Neural progenitor cell (in vitro differentiated cells): ENCODE data around the gene HCAR3. TPM values are rescaled to one million over a fixed set of nuclear protein-coding genes. Genes with fewer than 3 reads are reported as not detected.
"Not testable (repeated sequence)": the region's sequence is repeated elsewhere in the genome, so short reads cannot be mapped to it uniquely, and the experiment has no call there.

Source experiments
- DNase-seq: peaks from one replicate; pipeline ENCODE4 v3.0.0-alpha.2; 2016; ENCODE audit warnings: low spot score
- H2AFZ ChIP-seq: fragments of 200-600 bp; sonication (generic); replicated peaks from 2 replicates; pipeline ENCODE4 v1.6.1; 2016; ENCODE audit warnings: antibody characterized with exemption
- H3F3A ChIP-seq: fragments of 200-600 bp; sonication (generic); 2 replicates; pipeline ENCODE4 v1.6.1; 2016; ENCODE audit warnings: antibody characterized with exemption, low read depth
- H3K27ac ChIP-seq: fragments of 200-600 bp; sonication (generic); 2 replicates; pipeline ENCODE4 v1.5.1; 2016; ENCODE audit warnings: mild to moderate bottlenecking
- H3K27me3 ChIP-seq: fragments of 200-600 bp; sonication (generic); 2 replicates; pipeline ENCODE4 v1.6.1; 2016; ENCODE audit warnings: mild to moderate bottlenecking, moderate library complexity
- H3K36me3 ChIP-seq: fragments of 200-600 bp; sonication (generic); 2 replicates; pipeline ENCODE4 v1.5.1; 2016
- H3K4me1 ChIP-seq: fragments of 200-600 bp; sonication (generic); 2 replicates; pipeline ENCODE4 v1.6.1; 2016; ENCODE audit warnings: mixed run types
- H3K4me2 ChIP-seq: fragments of 200-600 bp; sonication (generic); 2 replicates; pipeline ENCODE4 v1.6.1; 2016
- H3K4me3 ChIP-seq: fragments of 200-600 bp; sonication (generic); 2 replicates; pipeline ENCODE4 v1.5.1; 2016
- H3K79me2 ChIP-seq: fragments of 200-600 bp; sonication (generic); 2 replicates; pipeline ENCODE4 v1.6.1; 2016; ENCODE audit warnings: low read depth
- H3K9ac ChIP-seq: fragments of 200-600 bp; sonication (generic); 2 replicates; pipeline ENCODE4 v1.6.1; 2016
- H3K9me3 ChIP-seq: fragments of 200-600 bp; sonication (generic); 2 replicates; pipeline ENCODE4 v1.5.1; 2016; ENCODE audit warnings: low read depth
- H4K20me1 ChIP-seq: fragments of 200-600 bp; sonication (generic); 2 replicates; pipeline ENCODE4 v1.6.1; 2016; ENCODE audit warnings: low read depth
- H3K27ac Mint-ChIP-seq: 3 replicates; pipeline ENCODE4 v1.8.0; 2021; ENCODE audit warnings: mixed read lengths
- H3K27me3 Mint-ChIP-seq: 2 replicates; pipeline ENCODE4 v1.8.0; 2022; ENCODE audit warnings: low read depth, mild to moderate bottlenecking, inconsistent platforms, moderate library complexity, mixed read lengths; ENCODE audit not compliant: insufficient read depth
- H3K36me3 Mint-ChIP-seq: 3 replicates; pipeline ENCODE4 v1.8.0; 2021; ENCODE audit warnings: mixed read lengths
- H3K4me1 Mint-ChIP-seq: 3 replicates; pipeline ENCODE4 v1.8.0; 2021; ENCODE audit warnings: mixed read lengths
- H3K4me3 Mint-ChIP-seq: 3 replicates; pipeline ENCODE4 v1.8.0; 2021; ENCODE audit warnings: mild to moderate bottlenecking, moderate library complexity, mixed read lengths
- H3K9me3 Mint-ChIP-seq: 3 replicates; pipeline ENCODE4 v1.8.0; 2020; ENCODE audit warnings: mixed read lengths
- total RNA-seq: library from RNA; depleted of rRNA; stranded (reverse); fragments of >200 nt; gene quantifications from 2 replicates; pipeline ENCODE4 v1.2.3, GENCODE V29; 2015; ENCODE audit warnings: low replicate concordance

Gene HCAR3
- total RNA-seq, 1 donor from 2014 or later: not detected

DNA sequence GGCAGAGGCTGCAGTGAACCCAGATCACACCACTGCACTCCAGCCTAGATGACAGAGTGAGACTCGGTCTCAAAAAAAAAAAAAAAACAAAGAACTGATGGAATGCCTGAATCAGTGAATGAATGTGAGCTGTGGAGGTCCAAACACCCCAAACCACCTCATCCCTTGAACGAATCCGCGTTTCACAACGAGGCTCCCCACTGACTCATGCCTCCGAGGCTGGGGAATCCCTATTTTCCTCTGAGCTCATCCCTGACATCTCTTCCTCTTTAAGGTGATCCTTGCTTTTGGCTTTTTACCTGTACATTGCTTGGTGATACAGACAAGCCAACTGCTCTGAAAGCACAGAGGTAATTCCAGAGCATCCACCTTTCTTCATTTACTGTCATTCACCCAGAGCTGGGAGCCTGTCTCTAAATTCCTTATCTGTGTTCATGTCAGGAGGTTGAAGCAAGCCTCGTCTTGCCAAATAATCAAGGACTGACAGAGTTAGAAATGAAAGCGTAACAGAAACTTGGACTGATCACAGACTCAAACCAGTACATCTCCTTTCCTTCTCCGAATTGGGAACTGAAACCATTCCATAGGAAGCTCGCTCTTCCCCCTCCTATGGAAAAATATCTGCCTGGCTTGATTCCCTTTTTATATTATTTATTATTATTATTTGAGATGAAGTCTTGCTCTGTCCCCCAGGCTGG is 3.0 kb downstream of the HCAR3 start:
- H3K79me2 ChIP-seq, H3K4me1 Mint-ChIP-seq, H3K4me2 ChIP-seq, H3K9me3 ChIP-seq, H4K20me1 ChIP-seq, H3K4me1 ChIP-seq, DNase-seq, H3K27ac Mint-ChIP-seq, H3K36me3 ChIP-seq, H3K27me3 Mint-ChIP-seq, H3K27ac ChIP-seq, H3K4me3 ChIP-seq, H3K9me3 Mint-ChIP-seq, H3K36me3 Mint-ChIP-seq, H3F3A ChIP-seq, H2AFZ ChIP-seq, H3K27me3 ChIP-seq, H3K9ac ChIP-seq, H3K4me3 Mint-ChIP-seq: not testable (repeated sequence)

DNA sequence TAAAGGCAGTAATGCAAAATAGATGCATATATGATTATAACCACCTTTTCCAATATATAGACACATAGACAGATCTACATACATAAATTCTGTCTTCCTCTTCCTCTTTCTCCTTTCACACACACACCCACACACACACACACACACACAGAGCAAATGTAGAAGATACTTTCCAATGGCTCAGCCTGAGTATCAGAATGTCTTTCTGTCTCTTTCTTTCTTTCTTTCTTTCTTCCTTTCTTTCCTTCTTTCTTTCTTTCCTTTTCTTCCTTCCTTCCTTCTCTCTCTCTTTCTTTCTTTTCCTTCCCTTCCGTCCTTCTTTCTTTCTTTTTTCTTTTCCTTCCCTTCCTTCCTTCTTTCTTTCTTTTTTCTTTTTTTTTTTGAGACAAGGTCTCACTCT is 5.3 kb downstream of the HCAR3 start:
- H3K79me2 ChIP-seq, H3K36me3 ChIP-seq, H2AFZ ChIP-seq, H3K9me3 Mint-ChIP-seq, H3K4me2 ChIP-seq, H4K20me1 ChIP-seq, H3K9me3 ChIP-seq, H3K27ac ChIP-seq, H3K36me3 Mint-ChIP-seq, H3K4me3 Mint-ChIP-seq, H3K4me1 ChIP-seq, H3K4me3 ChIP-seq, H3K27me3 ChIP-seq, H3K27me3 Mint-ChIP-seq, H3K9ac ChIP-seq, H3K4me1 Mint-ChIP-seq, H3K27ac Mint-ChIP-seq, DNase-seq, H3F3A ChIP-seq: not testable (repeated sequence)

DNA sequence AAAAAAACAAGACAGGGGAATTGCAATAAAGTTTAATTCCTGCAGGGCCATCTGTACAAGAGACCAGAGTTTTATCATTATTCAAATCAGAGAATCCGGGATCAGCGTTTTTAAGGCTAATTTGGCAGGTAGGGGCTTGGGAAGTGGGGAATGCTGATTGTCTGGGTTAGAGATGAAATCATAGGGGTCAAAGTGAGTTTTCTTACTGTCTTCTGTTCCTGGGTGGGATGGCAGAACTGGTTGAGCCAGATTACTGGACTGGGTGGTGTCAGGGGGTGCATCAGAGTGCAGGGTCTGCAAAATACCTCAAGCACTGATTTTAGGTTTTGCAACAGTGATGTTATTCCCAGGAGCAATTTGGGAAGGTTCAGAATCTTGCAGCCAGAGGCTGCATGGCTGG is 6.3 kb downstream of the HCAR3 start:
- not testable (repeated sequence) for H3K4me3 Mint-ChIP-seq, H3K4me1 ChIP-seq, H3K79me2 ChIP-seq, H3K27me3 Mint-ChIP-seq, H3K36me3 Mint-ChIP-seq, H3K9ac ChIP-seq, H3K27me3 ChIP-seq, H3K27ac ChIP-seq, H3K9me3 ChIP-seq, H4K20me1 ChIP-seq, H3K4me3 ChIP-seq, H3F3A ChIP-seq, DNase-seq, H3K36me3 ChIP-seq, H2AFZ ChIP-seq, H3K4me2 ChIP-seq, H3K9me3 Mint-ChIP-seq, H3K4me1 Mint-ChIP-seq
- H3K27ac Mint-ChIP-seq: peak overlapping the region; percentile 9

DNA sequence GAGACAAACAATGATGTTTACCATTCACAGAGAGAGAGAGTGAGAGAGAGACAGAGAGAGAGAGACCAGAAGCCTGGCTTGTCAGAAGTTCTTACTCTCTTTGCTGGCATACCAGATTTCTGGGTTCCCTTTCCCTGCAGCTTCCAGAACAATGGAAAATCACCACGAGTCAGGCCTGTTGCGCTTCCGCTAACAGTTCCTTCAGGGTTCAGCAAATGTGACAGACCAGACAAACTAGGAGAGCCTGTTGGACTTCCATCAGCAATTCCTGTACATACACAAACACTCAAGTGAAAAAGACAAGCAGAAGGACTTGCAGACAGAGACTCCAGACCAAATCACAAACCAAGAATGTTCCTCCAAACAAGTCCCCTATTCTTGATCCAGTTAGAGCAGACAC is 7.3 kb downstream of the HCAR3 start:
- H3K36me3 ChIP-seq, H3K27me3 Mint-ChIP-seq, DNase-seq, H3K27ac Mint-ChIP-seq, H3K27ac ChIP-seq, H3F3A ChIP-seq, H3K9me3 ChIP-seq, H3K4me1 ChIP-seq, H3K4me3 ChIP-seq, H3K36me3 Mint-ChIP-seq, H2AFZ ChIP-seq, H3K9me3 Mint-ChIP-seq, H4K20me1 ChIP-seq, H3K9ac ChIP-seq, H3K4me2 ChIP-seq, H3K4me1 Mint-ChIP-seq, H3K79me2 ChIP-seq, H3K4me3 Mint-ChIP-seq, H3K27me3 ChIP-seq: not testable (repeated sequence)

DNA sequence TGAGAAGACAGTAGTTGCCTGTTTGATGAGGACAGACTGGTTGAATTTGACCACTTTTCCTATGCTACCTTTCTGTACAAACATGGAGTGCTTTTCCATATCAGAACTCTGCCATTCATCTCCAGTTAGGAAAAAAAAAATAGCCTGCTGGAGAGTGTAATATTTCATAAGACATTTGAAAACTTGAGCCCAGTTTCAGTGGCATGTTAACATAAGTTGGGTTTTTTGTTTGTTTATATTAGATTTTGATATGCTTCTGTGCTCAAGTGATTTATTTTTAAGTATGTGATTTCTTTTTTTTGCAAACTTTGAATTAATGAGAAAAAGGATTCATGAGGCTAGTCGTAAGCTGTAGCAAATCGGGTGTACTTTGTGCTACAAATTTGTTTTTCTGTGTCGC is 12.8 kb downstream of the HCAR3 start:
- H3K4me3 ChIP-seq, H3K27ac Mint-ChIP-seq, H3K4me3 Mint-ChIP-seq: not testable (repeated sequence)

DNA sequence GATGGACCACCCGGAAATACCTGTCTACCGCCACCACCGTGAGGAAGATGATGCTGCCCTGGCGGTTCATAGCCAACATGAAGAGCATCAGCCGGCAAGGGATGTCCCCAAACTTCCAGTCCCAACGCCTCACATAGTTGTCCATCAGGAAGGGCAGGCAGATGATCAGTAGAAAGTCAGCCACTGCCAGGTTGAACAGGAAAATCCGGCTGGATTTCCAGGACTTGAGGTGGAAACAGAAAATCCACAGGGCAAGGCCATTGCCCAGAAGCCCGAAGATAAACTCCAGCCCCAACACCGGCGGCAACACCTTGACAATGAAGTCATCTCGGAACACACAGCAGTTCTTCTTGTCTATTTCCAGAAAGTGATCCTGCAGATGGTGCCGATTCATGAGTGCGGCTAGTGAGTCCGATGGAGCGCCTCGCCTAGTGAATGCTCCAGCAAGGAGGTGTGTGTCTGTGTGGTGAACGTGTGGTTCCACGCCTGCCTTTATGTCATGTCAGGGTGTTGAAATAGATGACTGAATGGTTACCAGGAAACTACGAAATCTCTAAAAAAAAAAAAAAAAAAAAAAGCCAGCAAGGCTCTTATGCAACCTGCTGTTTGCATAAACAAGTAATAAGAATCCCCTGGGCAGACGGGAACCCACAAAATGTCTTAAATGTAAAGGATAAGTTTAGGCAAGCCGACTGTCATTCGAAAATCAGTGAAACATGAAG is 13.6 kb downstream of the HCAR3 start, which contains the start of gene HCAR2:
Gene HCAR2 (minus strand): TSS at position 468 of the 722 bp plus-strand sequence. CDS start 74 bp downstream, at position 394.
- H3K4me1 Mint-ChIP-seq, H3K27me3 Mint-ChIP-seq, H3K9me3 Mint-ChIP-seq, H3K4me1 ChIP-seq, H3K36me3 Mint-ChIP-seq, H3K9ac ChIP-seq, H3K4me3 ChIP-seq, H3K27me3 ChIP-seq, H3K79me2 ChIP-seq, H3K4me2 ChIP-seq, H3K4me3 Mint-ChIP-seq, H2AFZ ChIP-seq, H3K27ac Mint-ChIP-seq, H3K27ac ChIP-seq, DNase-seq, H3K36me3 ChIP-seq, H4K20me1 ChIP-seq, H3K9me3 ChIP-seq, H3F3A ChIP-seq: not testable (repeated sequence)

More for the DNA sequence above, 12.8 kb downstream of the HCAR3 start:
- H3K36me3 ChIP-seq, H2AFZ ChIP-seq, H3K4me1 ChIP-seq, H3K27ac ChIP-seq, H3K79me2 ChIP-seq, H3K4me2 ChIP-seq, H3K9ac ChIP-seq, H3K4me1 Mint-ChIP-seq, H3K36me3 Mint-ChIP-seq, H3K27me3 Mint-ChIP-seq, H3K27me3 ChIP-seq, H4K20me1 ChIP-seq, DNase-seq, H3K9me3 ChIP-seq, H3F3A ChIP-seq, H3K9me3 Mint-ChIP-seq: not testable (repeated sequence)

DNA sequence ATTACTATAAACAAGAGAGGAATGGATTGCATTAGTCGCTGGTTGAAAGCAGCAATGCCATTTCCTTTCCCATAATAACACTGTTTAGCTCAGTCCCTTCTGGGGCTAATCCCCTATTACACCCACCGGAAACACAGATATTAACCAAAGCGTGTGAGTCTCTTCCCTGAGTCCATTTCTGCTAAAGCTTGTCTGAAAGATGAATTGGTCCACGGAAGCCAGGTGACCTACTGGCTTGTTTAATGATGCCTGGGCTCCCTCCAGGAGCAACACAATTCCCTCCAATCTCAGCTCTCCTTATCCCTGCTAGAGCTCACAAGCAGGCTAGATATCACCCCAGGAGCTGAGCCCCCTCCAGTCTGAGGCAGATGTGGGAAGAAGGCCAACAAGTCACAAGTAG is 15.1 kb downstream of the HCAR3 start:
- not testable (repeated sequence) for H3K36me3 Mint-ChIP-seq, H3K4me1 ChIP-seq, H3K27ac ChIP-seq, H3K27me3 Mint-ChIP-seq, H3K9me3 Mint-ChIP-seq, H3K4me3 ChIP-seq, H3K4me1 Mint-ChIP-seq, H4K20me1 ChIP-seq, H3F3A ChIP-seq, H2AFZ ChIP-seq, H3K27me3 ChIP-seq, H3K9ac ChIP-seq, H3K4me2 ChIP-seq, H3K27ac Mint-ChIP-seq, DNase-seq, H3K9me3 ChIP-seq, H3K4me3 Mint-ChIP-seq, H3K79me2 ChIP-seq, H3K36me3 ChIP-seq

DNA sequence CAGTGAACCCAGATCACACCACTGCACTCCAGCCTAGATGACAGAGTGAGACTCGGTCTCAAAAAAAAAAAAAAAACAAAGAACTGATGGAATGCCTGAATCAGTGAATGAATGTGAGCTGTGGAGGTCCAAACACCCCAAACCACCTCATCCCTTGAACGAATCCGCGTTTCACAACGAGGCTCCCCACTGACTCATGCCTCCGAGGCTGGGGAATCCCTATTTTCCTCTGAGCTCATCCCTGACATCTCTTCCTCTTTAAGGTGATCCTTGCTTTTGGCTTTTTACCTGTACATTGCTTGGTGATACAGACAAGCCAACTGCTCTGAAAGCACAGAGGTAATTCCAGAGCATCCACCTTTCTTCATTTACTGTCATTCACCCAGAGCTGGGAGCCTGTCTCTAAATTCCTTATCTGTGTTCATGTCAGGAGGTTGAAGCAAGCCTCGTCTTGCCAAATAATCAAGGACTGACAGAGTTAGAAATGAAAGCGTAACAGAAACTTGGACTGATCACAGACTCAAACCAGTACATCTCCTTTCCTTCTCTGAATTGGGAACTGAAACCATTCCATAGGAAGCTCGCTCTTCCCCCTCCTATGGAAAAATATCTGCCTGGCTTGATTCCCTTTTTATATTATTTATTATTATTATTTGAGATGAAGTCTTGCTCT is 16.4 kb downstream of the HCAR3 start:
- H3K9me3 ChIP-seq, H3K79me2 ChIP-seq, H3K27ac ChIP-seq, H3K36me3 Mint-ChIP-seq, H4K20me1 ChIP-seq, H3K36me3 ChIP-seq, H3K4me3 Mint-ChIP-seq, H3K9ac ChIP-seq, DNase-seq, H2AFZ ChIP-seq, H3K4me2 ChIP-seq, H3K4me3 ChIP-seq, H3K9me3 Mint-ChIP-seq, H3K27me3 ChIP-seq, H3F3A ChIP-seq, H3K4me1 Mint-ChIP-seq, H3K4me1 ChIP-seq, H3K27me3 Mint-ChIP-seq, H3K27ac Mint-ChIP-seq: not testable (repeated sequence)
